GM12801 (cell line): ENCODE results near the gene RNU6-1.

Experiments used
- TF ChIP-seq, protein P1 (sequence below): IDR thresholded peaks from one replicate; pipeline ENCODE4 v1.5.1; 2011; ENCODE audit warnings: control low read depth; ENCODE audit not compliant: insufficient read length; ENCODE audit errors: extremely low read depth

RNU6-1 gene

DNA sequence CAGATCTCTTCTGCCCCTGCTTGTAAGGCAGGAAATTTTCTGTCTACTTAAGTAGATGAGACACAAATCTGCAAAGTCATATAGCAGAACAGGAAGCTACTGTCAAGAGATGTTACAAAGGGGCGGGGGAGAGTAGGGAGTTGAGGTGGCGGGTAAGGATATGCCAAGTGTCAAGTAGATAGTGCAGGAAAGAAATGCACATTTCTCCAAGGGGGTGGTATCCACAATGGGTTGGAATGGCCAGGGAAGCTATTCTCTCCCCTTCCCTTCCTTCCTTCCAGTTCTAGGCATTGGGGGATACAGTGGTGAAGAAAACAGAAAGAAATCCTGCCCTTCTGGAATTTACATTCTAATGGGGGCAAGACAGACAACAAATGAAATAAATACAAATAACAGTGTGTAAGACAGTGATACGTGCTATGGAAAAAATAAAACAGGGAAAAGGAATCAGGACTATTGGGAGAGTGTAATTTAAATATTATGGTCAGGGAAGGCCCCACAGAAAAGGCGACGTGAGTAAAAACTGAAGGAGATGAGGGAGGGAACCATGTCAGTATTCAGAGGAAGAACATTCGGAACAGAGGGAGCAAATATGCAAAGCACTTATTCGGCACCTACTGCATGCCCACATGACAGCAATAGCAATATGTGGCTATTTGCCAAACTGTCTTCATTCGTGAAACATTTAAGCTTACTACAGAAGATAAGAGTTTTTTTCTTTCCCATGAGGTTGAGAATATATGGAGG lies 42.8 kb upstream of the RNU6-1 start:
- TF ChIP-seq, protein P1, sequence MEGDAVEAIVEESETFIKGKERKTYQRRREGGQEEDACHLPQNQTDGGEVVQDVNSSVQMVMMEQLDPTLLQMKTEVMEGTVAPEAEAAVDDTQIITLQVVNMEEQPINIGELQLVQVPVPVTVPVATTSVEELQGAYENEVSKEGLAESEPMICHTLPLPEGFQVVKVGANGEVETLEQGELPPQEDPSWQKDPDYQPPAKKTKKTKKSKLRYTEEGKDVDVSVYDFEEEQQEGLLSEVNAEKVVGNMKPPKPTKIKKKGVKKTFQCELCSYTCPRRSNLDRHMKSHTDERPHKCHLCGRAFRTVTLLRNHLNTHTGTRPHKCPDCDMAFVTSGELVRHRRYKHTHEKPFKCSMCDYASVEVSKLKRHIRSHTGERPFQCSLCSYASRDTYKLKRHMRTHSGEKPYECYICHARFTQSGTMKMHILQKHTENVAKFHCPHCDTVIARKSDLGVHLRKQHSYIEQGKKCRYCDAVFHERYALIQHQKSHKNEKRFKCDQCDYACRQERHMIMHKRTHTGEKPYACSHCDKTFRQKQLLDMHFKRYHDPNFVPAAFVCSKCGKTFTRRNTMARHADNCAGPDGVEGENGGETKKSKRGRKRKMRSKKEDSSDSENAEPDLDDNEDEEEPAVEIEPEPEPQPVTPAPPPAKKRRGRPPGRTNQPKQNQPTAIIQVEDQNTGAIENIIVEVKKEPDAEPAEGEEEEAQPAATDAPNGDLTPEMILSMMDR, result no peak

- TF ChIP-seq, protein P1, result no peak
These were observed 40.9 kb upstream of the RNU6-1 start for GRCh38 chr15:67880651-67881182.

GRCh38 chr15:67879440-67880129 lies 39.7 kb upstream of the RNU6-1 start:
- TF ChIP-seq, protein P1, result no peak

DNA sequence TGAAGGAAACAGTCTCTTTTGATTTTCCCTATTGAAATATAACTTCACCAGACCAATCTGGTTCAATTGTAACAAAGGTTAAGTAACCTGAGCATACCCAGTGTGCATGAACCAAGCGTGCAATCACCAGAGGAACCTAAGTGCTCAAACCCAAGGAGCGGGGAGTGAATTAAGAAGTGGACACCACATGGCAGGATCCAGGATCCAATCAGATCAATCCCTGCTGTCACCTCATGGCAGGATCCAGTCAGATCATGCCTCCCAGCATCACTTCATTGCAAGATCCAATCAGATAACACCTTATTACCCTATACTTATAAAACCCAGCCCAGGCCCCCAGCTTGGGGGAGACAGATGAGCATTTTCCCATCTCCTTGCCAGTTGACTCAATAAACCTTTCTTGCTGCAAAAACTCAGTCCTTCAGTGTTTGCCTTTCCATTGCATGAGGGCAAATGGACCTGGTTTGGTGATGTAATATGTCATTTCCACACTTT lies 38.9 kb upstream of the RNU6-1 start:
- TF ChIP-seq, protein P1, result no peak

GRCh38 chr15:67873777-67874176 lies 33.9 kb upstream of the RNU6-1 start:
- TF ChIP-seq, protein P1, result no peak

DNA sequence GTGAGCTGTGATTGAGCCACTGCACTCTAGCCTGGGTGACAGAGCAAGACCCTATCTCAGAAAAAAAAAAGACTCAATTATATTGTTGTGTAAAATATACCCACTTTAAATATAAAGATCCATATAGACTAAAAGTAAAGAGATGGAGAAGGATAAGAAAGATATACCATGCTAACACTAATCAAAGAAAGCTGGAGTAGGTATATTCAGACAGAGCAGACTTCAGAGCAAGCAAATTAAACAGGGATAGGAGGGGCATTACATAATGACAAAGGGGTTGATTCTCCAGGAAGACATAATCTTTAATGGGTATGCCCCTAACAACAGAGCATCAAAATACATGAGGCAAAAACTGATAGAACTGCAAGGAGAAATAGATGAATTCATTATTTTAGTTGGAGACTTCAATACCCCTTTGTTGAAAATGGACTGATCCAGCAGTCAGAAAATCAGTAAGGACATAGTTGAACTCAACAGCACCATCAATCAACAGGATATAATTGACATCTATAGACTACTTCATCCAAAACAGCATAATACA lies 31.1 kb upstream of the RNU6-1 start:
- TF ChIP-seq, protein P1, result no peak

GRCh38 chr15:67869701-67870100 lies 29.9 kb upstream of the RNU6-1 start:
- TF ChIP-seq, protein P1, result no peak
